ENCODE results near the gene TCF12. TPM values are rescaled to one million over a fixed set of nuclear protein-coding genes. Genes with fewer than 3 reads are reported as not detected.

The TCF12 gene
- total RNA-seq, 1 donor from 2014 or later = 84.6 TPM

DNA sequence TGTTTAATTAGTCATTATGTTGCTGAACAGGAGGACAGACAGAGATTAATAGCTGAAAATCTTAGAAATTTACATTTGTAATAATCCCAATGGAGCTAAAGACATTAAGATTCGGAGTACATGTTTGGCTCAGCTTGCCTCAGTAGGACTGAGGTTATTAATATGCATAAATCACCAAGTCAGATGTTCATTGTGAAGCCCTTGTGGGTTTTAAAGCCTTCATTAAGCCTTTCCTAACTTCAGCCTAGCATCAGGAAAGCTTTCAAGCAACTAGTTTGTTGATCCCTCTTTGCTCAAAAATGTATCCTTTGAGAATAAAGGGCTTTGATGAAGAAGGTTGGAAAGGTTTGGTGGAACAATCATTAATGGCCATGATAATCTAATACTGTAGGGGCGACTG lies 279.7 kb downstream of the TCF12 start:
- no peak for DNase-seq (ENCODE audit: low read depth)
- Histone ChIP-seq H3K36me3 (ENCODE audit: control insufficient read depth, insufficient read depth, low read length) (peaks cover 2% of the 10 kb centered on the region), H3K4me3 (ENCODE audit: low read depth, low read length) (no peak overlapping the region), H3K27me3 (ENCODE audit: control insufficient read depth, insufficient read depth, low read length) (no peaks in the 10 kb centered on the region)
- TF ChIP-seq, protein P1, sequence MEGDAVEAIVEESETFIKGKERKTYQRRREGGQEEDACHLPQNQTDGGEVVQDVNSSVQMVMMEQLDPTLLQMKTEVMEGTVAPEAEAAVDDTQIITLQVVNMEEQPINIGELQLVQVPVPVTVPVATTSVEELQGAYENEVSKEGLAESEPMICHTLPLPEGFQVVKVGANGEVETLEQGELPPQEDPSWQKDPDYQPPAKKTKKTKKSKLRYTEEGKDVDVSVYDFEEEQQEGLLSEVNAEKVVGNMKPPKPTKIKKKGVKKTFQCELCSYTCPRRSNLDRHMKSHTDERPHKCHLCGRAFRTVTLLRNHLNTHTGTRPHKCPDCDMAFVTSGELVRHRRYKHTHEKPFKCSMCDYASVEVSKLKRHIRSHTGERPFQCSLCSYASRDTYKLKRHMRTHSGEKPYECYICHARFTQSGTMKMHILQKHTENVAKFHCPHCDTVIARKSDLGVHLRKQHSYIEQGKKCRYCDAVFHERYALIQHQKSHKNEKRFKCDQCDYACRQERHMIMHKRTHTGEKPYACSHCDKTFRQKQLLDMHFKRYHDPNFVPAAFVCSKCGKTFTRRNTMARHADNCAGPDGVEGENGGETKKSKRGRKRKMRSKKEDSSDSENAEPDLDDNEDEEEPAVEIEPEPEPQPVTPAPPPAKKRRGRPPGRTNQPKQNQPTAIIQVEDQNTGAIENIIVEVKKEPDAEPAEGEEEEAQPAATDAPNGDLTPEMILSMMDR (IDR thresholded peaks at IDR 0.05; ENCODE audit: insufficient read depth, low read length, poor library complexity, severe bottlenecking) = no peak

DNA sequence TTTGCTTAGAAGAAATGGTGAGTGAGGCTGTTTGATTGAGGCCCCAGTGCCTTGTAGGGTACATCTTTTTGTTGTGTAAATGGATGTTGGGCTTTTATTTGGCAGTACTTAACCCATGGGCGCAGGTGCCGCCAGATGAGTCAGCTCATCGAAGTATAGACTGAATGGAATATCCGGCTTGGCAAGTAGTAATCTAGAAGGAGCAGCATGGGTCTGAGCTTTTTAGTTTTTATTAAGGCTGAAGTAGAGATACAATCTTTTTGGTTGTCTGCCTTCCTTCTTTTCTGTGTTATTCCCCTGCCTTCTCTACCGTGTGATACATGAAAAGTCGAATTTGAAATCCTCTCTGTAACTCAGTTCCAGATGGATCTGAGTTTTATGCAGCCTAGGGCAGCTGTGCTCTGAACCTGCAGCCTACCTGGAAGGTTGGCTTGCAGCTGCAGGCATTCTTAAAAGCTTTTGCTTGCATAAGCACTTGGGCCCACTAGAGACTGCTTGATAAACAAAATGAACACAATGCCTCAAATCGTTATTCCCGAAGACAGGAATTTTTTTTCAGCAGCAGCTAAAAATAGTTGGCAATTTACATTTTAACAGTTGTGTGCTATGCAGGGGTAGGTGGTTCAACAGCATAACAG lies 280.3 kb downstream of the TCF12 start:
- H3K27me3 ChIP-seq (ENCODE audit: control insufficient read depth, insufficient read depth, low read length) = no peaks in the 10 kb centered on the region
- peaks cover 2% of the 10 kb centered on the region for H3K36me3 ChIP-seq (ENCODE audit: control insufficient read depth, insufficient read depth, low read length)
- TF ChIP-seq, protein P1 (IDR thresholded peaks at IDR 0.05; ENCODE audit: insufficient read depth, low read length, poor library complexity, severe bottlenecking) = no peak
- no peak overlapping the region for H3K4me3 ChIP-seq (ENCODE audit: low read depth, low read length)
- DNase-seq (ENCODE audit: low read depth) = no peak

DNA sequence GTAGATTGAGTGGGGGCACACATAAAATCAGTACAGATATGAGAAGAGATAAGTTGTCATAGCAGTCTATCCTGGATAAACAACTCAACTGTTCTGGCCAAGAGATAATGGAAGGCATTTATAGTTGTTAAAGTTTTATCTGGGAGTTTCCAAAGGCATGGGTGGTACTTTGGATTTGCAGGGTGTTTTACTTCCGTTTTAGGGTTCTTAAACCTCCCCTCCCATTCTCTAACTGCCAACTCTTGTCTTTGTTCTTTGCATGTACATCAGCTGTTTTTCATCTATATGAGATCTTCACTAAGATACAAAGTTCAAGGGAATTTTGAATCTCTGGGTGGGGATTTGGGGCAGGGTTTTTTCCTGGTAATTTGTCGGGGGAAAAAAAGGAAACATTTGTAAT lies 283.1 kb downstream of the TCF12 start:
- peaks cover 2% of the 10 kb centered on the region for H3K36me3 ChIP-seq (ENCODE audit: control insufficient read depth, insufficient read depth, low read length)
- DNase-seq (ENCODE audit: low read depth) = no peak
- TF ChIP-seq, protein P1 (IDR thresholded peaks at IDR 0.05; ENCODE audit: insufficient read depth, low read length, poor library complexity, severe bottlenecking) = no peak
- H3K4me3 ChIP-seq (ENCODE audit: low read depth, low read length) = no peak overlapping the region
- H3K27me3 ChIP-seq (ENCODE audit: control insufficient read depth, insufficient read depth, low read length) = no peaks in the 10 kb centered on the region

DNA sequence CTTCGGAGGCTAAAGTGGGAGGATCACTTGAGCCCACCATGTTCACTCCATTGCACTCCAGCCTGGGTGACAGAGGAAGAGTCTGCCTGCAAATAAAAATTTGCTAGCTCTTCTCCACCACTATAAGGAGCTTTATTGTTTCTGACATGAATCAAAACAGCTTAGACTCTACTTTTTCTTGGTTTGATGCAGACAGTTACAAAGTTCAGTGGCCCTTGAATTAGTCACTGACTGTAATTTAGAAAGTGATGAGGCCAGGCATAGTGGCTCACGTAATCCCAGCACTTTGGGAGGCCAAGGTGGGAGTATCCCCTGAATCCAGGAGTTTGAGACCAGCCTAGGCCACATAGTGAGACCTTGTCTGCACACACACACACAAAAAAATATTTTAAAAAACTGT lies 285.5 kb downstream of the TCF12 start:
- TF ChIP-seq, protein P1 (IDR thresholded peaks at IDR 0.05; ENCODE audit: insufficient read depth, low read length, poor library complexity, severe bottlenecking) = no peak
- no peak overlapping the region for H3K4me3 ChIP-seq (ENCODE audit: low read depth, low read length)
- no peak for DNase-seq (ENCODE audit: low read depth)
- no peaks in the 10 kb centered on the region for H3K27me3 ChIP-seq (ENCODE audit: control insufficient read depth, insufficient read depth, low read length)
- no peaks in the 10 kb centered on the region for H3K36me3 ChIP-seq (ENCODE audit: control insufficient read depth, insufficient read depth, low read length)

DNA sequence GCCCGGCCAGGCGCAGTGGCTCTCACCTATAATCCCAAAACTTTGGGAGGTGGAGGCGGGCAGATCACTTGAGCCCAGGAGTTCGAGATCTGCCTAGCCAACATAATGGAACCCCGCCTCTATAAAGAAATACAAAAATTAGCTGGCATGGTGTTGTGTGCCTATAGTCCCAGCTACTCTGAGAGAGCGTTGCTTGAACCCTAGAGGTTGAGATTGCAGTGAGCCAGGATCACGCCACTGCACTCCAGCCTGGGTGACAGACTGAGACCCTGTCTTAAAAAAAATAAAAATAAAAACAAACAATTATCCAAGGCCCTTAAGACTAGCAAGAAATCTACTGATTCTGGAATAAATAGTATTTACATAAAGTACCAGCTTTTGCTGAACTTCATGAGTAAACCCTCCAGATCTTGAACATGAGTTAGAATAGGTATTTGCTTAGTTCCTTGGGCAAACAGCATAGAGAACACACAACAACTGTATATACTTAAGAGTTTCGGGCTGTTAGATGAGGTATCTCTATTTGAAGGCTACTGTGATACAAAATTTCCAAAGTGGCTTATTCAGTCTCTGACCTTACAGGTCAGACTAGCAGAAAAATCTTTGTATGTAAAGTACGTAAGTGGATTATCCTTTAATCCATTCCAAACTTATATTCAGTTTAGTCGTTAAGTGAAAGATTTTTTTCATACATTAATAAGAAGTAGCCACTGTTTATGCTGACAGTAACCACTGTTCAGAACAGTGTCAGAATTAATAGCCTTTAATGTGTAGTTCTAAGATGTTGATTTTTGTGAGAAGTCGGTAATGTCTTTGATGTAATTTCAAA lies 286.8 kb downstream of the TCF12 start:
- Histone ChIP-seq H3K27me3 (ENCODE audit: control insufficient read depth, insufficient read depth, low read length) (no peaks in the 10 kb centered on the region), H3K36me3 (ENCODE audit: control insufficient read depth, insufficient read depth, low read length) (no peaks in the 10 kb centered on the region), H3K4me3 (ENCODE audit: low read depth, low read length) (no peak overlapping the region)
- no peak for DNase-seq (ENCODE audit: low read depth)
- TF ChIP-seq, protein P1 (IDR thresholded peaks at IDR 0.05; ENCODE audit: insufficient read depth, low read length, poor library complexity, severe bottlenecking) = no peak

Measured in kidney epithelial cell (primary cell).